Fibroblast of skin of left quadriceps (primary cell): ENCODE results near the gene APAF1.
"Not testable (repeated sequence)": the region's sequence is repeated elsewhere in the genome, so short reads cannot be mapped to it uniquely, and the experiment has no call there.

Source experiments
- DNase-seq, 2 experiments: peaks; one replicate each; pipeline ENCODE4 v3.0.0-alpha.2; 2013; ENCODE audit warnings: low read depth in 2 of 2

Gene APAF1

DNA sequence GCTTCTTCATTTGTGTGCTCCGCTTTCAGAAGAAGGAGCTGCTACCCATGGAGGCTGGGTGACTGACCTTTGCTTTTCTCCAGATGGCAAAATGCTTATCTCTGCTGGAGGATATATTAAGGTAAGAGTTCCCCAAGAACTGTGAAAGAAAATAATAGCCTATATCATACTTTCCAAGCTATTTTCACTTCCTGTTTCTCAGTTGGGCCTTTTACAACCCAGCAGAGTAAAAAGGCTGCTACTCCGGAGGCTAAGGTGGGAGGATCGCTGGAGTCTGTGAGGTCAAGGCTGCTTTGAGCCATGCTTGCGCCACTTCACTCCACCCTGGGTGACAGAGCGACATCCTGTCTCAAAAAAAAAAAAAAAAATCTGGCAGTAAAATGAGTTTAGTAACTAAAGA, 82.1 kb downstream of the APAF1 start:
- DNase-seq, result no peak

DNA sequence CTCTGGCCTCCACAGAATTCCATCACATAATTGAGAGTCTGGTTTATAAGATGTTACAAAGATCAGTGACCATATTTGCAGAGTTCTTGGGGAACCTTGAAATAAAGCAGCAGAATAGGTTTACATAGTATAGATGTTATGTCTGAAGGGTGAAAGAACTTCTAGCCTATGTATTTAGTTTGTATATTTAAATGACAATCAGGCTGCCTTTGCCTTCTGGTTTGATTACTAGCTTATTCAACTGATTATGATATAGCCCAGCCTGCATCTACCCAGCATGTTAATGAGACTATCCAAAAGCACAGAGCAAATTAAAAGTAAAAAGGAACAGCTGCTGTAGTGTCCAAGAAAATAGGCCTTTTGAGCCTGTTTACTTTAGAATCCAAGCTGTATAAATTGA, 85.3 kb downstream of the APAF1 start:
- DNase-seq, result no peak

DNA sequence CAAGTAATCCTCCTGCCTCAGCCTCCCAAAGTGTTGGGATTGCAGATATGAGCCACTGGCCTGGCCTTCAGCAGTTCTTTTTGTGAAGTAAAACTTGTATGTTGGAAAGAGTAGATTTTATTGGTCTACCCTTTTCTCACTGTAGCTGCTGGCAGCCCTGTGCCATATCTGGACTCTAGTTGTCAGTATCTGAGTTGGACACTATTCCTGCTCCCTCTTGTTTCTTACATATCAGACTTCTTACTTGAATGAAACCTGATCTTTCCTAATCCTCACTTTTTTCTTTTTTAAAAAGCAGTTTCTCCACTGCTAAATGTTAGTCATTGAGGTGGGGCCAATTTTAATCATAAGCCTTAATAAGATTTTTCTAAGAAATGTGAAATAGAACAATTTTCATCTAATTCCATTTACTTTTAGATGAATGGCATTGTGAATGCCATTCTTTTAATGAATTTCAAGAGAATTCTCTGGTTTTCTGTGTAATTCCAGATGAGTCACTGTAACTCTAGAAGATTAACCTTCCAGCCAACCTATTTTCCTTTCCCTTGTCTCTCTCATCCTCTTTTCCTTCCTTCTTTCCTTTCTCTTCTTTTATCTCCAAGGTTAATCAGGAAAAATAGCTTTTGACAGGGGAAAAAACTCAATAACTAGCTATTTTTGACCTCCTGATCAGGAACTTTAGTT, 88.7 kb downstream of the APAF1 start:
- DNase-seq, result no peak

DNA sequence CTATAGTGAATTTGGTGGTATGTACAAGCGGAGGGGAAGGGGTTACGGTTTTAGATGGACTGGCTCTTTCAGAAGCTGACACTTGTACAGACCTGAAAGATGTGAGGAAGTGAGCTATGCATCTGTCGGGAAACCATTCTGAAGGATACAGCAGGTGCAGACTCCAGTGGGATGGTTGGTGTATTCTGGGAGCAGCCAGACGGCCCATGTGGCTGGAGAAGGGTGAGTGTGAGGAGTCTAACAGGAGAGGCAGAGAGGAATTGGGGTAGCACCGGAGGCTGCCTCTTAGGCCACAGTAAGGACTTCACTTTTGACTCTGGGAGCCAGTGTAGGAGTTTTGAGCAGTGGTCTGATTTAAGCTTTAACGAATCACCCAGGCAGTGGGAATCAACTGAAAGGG, 90.7 kb downstream of the APAF1 start:
- no peak for DNase-seq

DNA sequence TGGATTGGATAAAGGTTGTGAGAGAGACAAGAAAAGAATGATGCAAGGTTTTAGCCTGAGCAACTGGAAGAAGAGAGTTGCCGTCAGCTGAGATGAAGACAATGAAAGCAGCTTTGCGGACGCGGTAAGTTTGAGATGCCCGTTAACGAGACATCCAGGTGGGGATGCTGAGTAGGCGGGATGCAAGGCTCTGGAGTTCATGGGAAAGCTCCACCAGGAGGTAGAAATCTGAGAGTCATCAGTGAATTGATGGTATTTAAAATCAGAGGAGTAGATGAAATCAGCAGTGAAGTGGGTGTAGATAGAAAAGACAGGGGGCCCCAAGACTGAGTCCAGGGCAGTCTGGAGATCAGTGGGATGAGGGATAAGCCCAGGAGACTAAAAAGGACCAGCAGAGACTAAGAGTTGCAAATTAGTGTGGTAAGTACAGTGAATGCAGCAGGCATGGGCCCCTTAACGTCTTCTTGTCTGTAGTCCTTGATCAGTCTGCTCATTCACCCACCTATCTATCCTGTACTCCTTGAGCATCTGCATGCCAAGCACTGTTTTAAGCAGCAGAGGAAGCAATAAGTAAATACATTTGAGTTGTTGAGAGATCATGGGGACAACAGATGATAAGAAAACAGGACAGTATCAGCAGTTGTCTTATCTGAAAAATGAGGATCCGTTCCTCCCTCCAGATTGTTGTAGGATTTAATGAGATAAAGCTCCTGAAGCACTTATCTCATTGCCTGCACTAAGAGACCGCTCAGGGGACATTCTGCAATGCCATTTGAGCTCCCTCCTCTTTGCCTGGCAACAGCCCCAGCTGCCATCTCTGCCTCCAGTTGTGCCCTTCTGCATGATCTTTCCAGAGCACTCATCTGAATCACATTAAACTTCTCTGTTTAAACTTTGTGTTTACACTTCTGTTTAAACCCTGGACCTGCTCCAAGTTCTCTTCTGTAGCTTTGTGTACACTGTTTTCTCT, 91.5 kb downstream of the APAF1 start:
- no peak for DNase-seq

DNA sequence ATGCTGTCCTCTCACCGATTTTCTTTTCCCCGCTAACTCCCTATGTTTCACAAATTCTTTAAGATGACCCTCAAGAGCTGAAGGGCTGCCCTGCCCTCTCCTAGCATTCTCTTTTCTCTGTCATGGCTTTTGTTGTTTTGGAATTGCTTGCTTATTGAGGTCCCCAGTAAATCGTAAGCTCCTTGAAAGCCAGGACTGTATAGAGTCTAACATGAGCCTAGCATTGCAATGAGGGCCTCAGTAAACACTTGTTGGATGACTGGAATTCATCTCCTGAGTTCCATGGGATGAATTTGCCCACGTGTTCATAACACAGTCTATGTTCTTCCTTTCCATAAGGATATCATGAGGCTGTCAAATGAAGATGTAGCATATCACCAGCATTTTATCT, 92.2 kb downstream of the APAF1 start:
- no peak for DNase-seq

DNA sequence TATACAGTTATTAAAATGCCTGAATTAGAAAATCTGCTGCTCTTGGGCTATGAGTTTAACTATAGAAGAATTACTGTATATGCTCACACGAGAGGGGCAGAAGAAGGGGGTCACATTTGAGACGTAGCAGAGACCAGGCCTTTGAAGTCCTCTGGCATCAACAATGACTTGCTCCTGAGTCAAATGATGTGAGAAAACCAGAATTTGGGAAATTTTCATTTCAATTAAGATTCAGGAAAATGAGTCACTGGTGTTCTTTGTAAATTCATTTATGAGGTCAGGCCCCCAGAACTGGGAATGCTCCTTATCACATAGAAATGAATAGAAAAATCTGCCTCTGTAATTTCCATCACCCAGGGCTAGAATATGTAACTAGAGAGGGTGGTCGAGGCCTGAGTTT, 92.9 kb downstream of the APAF1 start:
- DNase-seq, result no peak

DNA sequence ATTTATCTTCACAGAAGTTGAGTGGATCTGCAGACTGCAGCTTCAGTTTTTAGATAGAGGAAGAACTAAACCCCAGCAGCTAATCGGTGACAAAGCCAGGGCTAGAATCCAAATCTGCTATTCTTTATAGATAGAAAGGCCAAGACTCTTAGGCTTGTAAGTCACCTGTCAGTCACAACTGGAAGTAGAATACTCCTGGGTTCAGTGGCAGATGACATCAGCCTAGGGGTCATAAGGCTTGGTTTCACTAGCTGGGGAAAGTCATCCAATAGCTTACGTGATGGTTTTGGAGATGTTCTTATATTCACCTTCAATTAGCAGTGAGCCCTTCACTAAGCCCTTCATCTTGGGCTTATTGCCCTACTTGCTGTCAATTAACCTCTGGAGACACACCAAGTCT, 93.4 kb downstream of the APAF1 start:
- DNase-seq, result no peak

DNA sequence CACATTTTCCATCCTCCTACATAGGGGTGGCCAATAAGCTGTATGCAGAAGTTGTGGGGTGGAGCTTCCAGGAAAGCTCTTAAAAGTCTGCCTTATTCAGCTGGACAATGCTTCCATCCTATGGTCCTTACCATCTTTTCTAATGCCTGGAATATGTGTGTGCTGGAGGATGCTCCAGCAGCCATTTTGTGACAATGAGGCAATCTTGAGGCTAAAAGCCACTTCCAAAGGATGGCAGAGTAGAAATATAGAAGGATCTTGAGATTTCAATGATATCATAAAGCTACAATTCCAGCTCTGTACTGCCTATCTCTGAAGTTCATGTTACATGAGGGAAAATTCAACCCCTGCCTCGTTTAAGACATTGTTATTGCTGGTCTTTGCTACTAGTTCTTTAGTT, 95.7 kb downstream of the APAF1 start:
- no peak for DNase-seq

DNA sequence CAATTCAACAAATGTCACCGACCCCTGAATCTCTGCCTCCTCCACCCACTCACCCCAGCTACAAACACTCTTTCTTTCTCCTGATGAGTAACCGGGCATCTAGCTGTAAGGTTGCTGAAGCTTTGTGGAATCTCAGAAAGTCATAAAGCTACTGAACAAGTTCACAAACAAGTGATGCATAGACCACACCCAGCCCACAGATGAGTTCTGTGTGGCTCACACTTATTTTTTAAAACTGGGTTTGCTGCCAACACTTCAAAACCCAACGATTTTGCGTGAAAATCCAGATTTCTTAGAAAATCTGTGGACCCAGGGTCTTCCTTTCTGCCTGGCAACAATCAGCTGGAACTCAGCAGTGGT, 96.1 kb downstream of the APAF1 start:
- no peak for DNase-seq

DNA sequence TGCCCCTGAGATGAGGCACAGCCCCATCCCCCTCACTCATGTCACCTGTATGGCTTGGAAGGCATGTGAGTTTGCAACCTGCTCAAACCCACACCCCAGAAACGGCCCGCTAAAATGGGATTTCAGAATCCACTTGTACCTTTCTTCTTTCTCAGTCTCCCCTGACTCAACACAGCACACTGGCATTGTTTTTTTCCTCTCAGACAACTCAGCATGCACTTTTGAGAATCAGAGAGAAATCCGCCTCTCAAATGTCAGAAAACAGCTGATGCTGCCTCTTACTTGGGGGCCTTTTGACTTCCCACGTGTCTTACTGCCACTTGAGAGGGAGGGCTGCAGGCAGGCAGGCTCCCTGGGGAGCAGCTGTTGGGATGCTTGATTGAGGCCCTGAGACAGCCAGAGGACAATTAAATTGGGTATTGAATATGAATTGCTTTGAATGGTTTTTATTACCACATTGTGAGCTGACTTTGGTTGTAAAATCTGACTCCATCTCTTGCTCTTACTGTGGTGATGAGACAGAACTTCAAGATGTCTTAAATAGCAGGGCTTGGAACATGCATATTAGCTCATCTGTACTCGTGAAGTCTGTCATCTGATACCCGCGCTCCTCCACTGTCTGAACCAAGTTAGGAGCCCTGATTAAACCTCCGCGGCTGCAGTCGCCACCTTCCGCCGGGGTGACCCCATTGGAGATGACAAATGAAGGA, 96.6 kb downstream of the APAF1 start:
- no peak for DNase-seq

DNA sequence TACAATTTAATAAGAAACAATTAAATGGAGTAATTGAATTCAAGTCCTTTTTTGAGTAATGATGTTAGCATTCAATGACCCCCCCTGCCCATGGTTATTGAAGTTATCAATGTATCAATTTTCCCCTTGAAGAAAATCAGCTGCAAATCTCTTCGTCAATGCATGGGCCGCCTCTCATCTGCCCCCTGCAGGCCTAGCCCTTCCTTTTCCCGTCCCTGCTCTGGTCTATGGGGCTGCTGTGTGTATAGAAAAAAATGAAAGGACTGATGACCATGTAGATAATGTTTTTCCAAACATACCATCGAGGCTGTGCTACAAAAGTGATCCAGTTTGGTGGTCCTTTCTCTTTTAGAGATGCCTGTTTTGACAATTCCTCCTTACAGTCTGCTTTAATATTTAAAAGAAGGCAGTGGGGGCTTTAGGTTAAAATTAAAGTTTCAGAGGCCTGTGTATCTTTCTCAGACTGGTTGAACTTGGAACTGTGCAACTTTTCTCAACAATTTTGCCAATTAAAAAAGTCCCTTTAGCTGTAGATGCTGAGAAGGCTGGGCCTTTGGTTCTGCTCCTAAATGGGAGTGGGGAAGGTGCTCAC, 98.4 kb downstream of the APAF1 start:
- no peak for DNase-seq

DNA sequence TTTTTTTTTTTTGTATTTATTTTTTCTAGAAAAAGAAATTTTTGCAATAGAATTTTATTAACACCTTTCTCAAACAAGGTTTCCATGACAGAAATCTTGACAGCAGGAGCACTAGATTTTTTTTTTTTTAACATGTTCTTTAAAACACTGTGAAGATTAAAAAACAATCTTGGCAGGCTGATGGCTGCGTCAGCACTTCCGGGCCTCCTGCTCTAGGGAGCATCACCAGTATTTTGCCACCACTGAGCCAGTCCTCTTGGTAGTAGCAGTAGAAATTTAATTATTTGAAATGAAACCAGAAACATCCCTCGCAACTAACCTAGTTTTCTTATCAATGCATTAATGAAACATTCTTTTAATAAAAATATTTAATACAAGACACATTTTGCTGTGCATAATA, 99.6 kb downstream of the APAF1 start:
- no peak for DNase-seq

DNA sequence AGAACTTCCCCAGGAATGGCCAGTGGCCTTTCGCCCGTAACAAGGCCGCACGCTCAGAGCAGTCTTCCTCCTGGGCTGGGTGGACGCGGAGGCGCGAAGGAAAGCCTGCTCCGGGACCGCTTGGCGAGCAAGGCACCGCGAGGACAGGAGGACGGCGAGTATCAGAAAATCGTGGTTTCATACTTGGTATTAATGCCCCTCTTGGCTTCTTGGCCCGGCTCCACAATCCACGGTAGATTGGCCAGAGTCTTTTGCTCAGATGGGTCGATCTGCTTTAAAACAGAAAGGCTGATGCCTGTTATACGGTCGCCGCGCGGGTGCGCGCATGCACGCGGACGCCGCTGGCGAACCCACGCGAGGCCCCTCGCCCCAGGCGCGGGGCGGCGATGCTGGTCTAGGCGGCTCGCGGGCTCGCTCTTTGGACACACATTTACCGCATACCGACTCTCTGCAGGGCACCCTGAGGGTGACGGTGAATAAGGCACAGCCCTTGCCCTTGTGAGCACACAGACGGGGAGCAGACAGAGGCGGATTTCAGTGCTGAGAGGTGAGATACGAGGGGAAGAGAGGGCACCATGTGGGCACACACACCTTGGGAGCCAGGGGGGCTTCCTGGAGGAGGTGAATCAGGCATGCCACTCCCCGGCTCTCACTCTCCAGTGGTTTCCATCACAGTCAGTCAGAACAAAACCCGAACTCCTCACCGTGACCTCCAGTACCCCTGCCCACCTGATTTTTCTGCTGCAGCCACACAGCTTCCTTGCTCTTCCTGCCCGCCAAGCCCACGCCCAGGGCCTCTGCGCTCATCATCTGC, 100.7 kb downstream of the APAF1 start:
- no peak for DNase-seq

DNA sequence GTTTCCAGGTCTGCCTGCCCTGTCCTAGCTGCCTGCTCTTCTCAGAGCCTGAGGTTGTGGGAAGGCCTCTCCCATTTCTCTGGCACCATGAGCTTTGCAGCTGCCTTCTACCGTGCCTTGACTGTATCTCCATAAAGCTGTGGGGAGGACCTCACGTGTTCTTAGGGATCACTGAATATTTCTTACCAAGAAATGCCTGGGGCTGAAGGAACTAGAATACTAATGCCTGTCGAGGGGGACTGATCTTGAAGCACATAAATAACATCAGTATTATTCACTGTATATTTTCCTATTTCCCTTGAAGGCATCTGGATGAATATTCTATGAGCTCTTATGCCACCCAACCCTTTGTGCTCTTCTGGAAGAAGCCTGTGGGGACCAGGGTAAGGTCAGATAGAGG, 103.4 kb downstream of the APAF1 start:
- DNase-seq, result no peak

DNA sequence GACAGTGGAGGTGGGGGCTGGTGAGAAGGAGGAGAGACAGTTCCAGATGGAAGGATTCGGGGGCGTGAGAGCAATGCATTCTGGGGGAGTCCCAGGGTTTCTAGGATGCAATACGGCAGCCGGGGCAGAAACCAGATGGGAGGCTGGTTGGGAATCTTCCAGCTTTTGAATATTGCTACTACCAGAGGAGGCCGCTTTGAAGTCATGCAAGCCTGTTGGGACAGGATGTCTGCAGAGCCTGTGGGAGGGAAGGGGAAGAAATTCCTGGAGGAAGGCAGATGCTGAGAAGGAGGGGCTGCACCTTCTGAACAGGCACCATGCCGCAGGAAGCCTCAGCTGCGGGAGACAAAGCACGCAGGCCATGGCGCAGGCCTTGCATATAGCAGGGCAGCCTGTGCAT, 105.4 kb downstream of the APAF1 start:
- peak; percentile 46 to 52 for DNase-seq

DNA sequence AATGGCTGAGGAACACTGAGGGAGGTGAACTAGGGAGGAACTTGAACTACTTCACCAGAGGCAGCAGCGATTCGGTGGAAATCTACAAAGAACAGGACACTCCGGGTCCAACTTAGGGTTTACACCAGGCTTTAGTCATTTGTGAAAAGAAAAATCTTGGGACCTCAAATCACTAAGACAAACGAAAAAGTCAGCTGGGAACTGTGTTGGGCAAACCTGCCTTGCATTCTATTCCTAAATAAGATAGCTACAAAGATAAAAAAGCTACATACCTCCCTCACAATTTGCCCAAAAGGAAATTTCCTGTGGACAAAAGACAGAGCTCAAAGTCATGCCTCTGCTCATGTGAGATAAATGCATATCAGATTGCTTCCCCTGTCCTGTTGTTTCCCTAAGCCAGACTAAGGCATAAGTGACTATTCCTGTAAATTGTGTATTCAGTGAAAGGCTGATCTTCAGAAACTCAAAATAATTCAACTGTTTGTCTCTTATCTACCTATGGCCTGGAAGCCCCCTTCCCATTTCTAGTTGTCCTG, 106.6 kb downstream of the APAF1 start:
- no peak for DNase-seq

DNA sequence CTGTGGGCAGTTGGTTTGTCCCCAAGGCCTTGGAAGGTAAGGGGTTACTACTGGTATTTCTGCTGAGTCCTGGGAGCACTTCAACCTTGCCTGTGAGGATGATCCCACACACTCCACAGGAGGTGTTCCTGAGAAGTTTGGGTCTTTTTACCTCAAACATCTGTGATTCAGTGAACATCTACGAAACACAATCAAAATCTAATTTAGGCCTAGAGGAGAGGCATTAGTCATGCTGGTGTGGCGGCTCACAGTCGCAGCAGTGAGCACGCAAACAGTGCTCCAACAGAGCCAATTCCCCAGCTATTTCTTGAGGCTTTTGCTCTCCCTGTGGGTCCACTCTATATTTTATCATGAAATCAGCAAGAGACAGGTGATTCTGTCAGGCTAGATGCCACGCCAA, 107.6 kb downstream of the APAF1 start:
- peak; percentile 29 to 41 for DNase-seq

DNA sequence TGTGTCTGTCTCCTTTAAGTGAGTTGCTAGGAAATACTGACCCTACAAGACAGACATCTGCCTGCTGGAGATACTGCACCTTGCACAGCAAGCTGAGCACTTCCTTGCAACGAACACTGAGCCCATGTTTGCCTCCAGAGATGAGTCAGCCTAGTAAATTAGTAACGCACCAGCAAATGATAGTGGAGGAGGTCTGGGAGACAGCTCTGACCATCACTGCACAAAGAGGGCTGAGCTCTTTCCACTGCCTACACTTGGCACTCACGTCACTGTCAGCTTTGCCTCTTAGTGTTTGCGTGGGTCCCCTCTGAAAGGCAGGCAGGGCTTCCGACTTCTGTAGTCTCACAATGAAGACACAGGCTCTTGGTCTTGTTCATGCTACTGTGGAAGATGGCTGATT, 109.0 kb downstream of the APAF1 start:
- no peak for DNase-seq

DNA sequence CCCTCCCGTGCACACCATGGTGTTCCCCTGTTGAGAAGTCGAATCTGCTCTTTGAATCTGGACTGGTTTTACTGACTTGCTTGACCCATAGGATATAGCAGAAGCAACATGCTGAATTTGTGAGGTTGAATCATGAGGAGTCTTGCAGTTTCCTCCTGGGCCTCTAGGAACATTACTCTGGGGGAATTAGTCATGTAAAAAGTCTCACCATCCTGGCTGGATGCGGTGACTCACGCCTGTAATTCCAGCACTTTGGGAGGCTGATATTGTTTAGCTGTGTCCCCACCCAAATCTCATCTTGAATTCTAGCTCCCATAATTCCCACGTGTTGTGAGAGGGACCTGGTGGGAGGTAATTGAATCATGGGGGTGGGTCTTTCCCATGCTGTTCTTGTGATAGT, 110.8 kb downstream of the APAF1 start:
- DNase-seq, result not testable (repeated sequence)

DNA sequence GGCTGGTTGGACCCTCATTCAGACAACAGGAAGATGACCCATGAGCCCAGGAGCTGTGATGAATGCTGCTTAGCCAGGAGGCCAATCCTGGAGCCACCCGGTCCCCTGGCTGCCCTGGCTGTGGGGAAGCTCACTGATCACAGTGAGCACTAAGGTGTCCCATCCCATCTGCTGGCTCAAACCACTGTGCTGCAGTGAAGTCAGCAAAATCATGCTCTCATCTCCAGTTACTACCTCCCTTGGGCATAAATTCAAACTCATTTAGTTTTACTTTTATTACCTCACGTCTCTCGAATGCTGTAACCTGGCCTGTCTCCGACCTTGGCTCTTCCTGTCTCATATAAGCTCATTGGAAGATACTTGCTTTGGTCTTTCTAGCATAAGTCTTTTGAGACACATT, 112.4 kb downstream of the APAF1 start:
- no peak for DNase-seq
